Upper lobe of right lung (tissue), 1 donor: ENCODE measurements around the gene UNC13D. TPM values are rescaled to one million over a fixed set of nuclear protein-coding genes. Genes with fewer than 3 reads are reported as not detected.

ENCODE experiments used
- ATAC-seq: fragments of 200-7000 bp; cut with Tn5 transposase; one replicate; pipeline ENCODE4 v1.9.1; 2020; ENCODE audit warnings: mild to moderate bottlenecking, moderate library complexity
- DNase-seq: peaks from one replicate; pipeline ENCODE4 v3.0.0-alpha.2; 2020
- H3K27ac ChIP-seq: fragments of 200-600 bp; one replicate; pipeline ENCODE4 v1.8.0; 2022
- H3K27me3 ChIP-seq: fragments of 200-600 bp; one replicate; pipeline ENCODE4 v1.8.0; 2022; ENCODE audit warnings: mild to moderate bottlenecking
- H3K36me3 ChIP-seq: fragments of 200-600 bp; one replicate; pipeline ENCODE4 v1.8.0; 2022
- H3K4me1 ChIP-seq: fragments of 200-600 bp; one replicate; pipeline ENCODE4 v1.8.0; 2022
- H3K4me3 ChIP-seq: fragments of 200-600 bp; one replicate; pipeline ENCODE4 v1.8.0; 2022; ENCODE audit warnings: mild to moderate bottlenecking
- H3K9me3 ChIP-seq: fragments of 200-600 bp; one replicate; pipeline ENCODE4 v1.8.0; 2022
- intact Hi-C: fragments of 100-400 bp; cut with DNase I; formaldehyde crosslinking; loops from one replicate; pipeline ENCODE4 v1.11.0; 2022
- total RNA-seq: library from RNA; stranded (reverse); fragmentation: NEBNext Ultra II Directional; extraction: Animal tissue kit (Norgen Biotek cat#: 25700); gene quantifications from one replicate; pipeline ENCODE4 v1.2.1, GENCODE V29; 2021
- TF ChIP-seq, protein P1 (sequence below): fragments of 200-600 bp; IDR thresholded peaks from one replicate; pipeline ENCODE4 v1.8.0; 2022; ENCODE audit warnings: antibody characterized with exemption
- donor health status: DM: no; HTN: yes; CAD: no; lungs with severe emphysema.

UNC13D gene
- total RNA-seq, 1 donor from 2014 or later = 145 TPM

DNA sequence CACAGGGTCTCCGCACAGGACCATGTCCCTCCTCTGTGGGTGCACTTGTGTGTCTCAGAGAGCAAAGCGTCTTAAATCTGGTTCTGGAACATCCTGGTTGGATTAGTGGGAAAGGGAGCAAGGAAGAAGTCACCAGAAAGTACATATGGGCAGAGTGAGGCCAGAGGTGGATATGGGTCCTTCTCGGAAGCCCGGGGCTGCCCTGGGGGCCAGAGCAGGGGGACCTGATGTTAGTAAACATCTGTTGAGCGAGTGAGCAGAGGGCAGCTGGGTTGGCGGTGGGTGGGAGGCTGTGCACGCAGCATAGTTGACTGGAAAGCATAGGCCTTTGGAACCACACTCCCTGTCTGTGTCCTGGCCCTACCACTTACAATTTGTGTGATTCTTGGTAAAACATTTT, 22.7 kb downstream of the UNC13D start:
- TF ChIP-seq, protein P1, sequence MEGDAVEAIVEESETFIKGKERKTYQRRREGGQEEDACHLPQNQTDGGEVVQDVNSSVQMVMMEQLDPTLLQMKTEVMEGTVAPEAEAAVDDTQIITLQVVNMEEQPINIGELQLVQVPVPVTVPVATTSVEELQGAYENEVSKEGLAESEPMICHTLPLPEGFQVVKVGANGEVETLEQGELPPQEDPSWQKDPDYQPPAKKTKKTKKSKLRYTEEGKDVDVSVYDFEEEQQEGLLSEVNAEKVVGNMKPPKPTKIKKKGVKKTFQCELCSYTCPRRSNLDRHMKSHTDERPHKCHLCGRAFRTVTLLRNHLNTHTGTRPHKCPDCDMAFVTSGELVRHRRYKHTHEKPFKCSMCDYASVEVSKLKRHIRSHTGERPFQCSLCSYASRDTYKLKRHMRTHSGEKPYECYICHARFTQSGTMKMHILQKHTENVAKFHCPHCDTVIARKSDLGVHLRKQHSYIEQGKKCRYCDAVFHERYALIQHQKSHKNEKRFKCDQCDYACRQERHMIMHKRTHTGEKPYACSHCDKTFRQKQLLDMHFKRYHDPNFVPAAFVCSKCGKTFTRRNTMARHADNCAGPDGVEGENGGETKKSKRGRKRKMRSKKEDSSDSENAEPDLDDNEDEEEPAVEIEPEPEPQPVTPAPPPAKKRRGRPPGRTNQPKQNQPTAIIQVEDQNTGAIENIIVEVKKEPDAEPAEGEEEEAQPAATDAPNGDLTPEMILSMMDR = no peak
- no peaks in the 10 kb centered on the region for H3K27me3 ChIP-seq
- H3K27ac ChIP-seq = no peak overlapping the region
- no peaks in the 10 kb centered on the region for H3K9me3 ChIP-seq
- intact Hi-C loops = no loop called here
- H3K4me1 ChIP-seq = no peaks in the 10 kb centered on the region
- peaks cover 85% of the 10 kb centered on the region for H3K36me3 ChIP-seq
- ATAC-seq = no peak
- no peak overlapping the region for H3K4me3 ChIP-seq
- DNase-seq = no peak

DNA sequence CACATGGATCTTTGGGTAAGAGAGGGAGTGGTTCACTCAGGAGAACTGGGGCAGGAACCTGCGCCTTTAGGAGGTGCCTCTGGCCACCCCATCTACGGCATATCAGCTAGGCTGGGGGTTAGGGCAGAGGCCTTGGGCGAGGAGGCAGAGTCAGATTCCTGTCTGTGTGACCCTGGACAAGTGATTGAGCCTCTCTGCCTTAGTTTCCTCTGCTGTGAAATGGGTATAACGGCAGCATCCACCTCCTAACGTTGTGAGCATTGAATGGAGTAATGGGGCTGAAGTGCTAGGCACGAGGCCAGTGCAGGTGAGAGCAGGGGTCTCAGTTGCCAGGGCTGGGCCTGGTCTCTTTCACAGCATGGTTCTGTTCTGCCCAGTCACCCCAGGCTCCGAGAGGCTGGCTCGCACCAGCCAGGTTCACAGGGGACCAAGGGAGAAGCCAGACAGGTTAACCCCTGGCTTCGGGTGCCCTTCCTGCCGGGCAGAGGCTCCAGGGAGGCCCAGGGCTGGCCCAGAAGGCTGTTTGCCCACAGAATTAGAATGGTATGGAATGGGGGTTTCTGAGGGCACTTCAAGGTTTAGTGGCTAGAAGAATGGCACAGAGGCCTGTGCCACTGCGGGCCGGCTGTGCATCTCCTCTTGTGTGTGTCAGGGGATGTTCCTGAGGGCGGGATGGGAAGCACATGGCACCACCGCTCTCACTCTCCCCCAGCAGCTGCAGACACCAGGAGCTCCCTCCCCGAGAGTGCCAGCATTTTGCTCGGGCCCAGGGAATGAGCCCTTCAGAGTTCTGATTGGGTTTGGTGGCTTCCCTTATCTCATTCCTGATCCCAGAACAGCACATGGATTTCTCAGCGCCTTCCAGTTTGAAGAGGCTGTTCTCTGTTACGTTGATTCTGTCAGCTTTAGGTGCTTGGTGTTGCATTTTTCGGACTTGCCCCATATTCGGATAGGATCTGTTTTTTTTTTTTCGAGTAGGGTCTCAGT, 23.8 kb downstream of the UNC13D start:
- H3K4me1 ChIP-seq = no peaks in the 10 kb centered on the region
- H3K4me3 ChIP-seq = no peak overlapping the region
- ATAC-seq (no peak), DNase-seq (no peak)
- H3K27ac ChIP-seq = no peak overlapping the region
- H3K9me3 ChIP-seq = no peaks in the 10 kb centered on the region
- intact Hi-C loops = no loop called here
- peaks cover 92% of the 10 kb centered on the region for H3K36me3 ChIP-seq
- TF ChIP-seq, protein P1 = no peak
- H3K27me3 ChIP-seq = no peaks in the 10 kb centered on the region

- intact Hi-C loops = no loop called here
- Histone ChIP-seq H3K27me3 (no peaks in the 10 kb centered on the region), H3K9me3 (no peaks in the 10 kb centered on the region), H3K4me3 (no peak overlapping the region), H3K36me3 (peaks cover 93% of the 10 kb centered on the region), H3K27ac (no peak overlapping the region), H3K4me1 (no peaks in the 10 kb centered on the region)
- DNase-seq = no peak
- no peak for ATAC-seq
- TF ChIP-seq, protein P1 = no peak
These were observed 24.5 kb downstream of the UNC13D start for GRCh38 chr17:75819678-75820077.

GRCh38 chr17:75819116-75819515, 25.1 kb downstream of the UNC13D start:
- Histone ChIP-seq H3K4me1 (no peaks in the 10 kb centered on the region), H3K9me3 (no peaks in the 10 kb centered on the region), H3K27me3 (no peaks in the 10 kb centered on the region), H3K27ac (no peak overlapping the region), H3K4me3 (no peak overlapping the region), H3K36me3 (peaks cover 92% of the 10 kb centered on the region)
- TF ChIP-seq, protein P1 = no peak
- intact Hi-C loops = no loop called here
- DNase-seq (no peak), ATAC-seq (no peak)

DNA sequence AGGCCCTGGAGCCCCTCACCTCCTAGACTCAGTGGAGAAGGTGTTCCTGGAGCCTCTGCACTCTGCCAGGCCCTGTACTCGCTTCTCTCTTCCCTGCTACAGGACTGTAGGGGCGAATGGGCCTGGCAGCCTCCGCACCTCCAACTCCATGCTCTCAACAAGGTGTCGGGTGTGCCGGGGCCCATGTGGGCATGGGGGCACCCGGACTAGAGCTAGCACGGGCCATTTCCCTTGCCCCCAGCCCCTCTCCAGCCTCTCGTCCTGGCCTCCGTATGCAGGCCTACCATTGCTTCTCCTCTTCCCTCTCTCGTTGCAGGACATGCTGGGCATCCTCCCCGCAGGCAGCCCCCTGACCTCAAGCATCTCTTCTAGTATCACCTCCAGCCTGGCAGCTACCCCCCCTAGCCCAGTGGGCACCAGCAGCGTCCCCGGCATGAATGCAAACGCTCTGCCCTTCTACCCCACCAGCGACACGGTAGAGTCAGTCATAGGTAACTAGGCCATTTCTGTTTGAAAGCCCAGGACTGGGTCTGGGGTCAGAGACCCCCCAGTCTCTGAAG, 25.8 kb downstream of the UNC13D start:
- intact Hi-C loops = no loop called here
- H3K27me3 ChIP-seq = no peaks in the 10 kb centered on the region
- H3K27ac ChIP-seq = no peak overlapping the region
- H3K4me3 ChIP-seq = no peak overlapping the region
- H3K4me1 ChIP-seq = no peaks in the 10 kb centered on the region
- DNase-seq = no peak
- H3K36me3 ChIP-seq = peaks cover 91% of the 10 kb centered on the region
- H3K9me3 ChIP-seq = no peaks in the 10 kb centered on the region
- TF ChIP-seq, protein P1 = no peak
- ATAC-seq = no peak
